H9 (cell line): Measurements from ENCODE around the gene JAK1. TPM values are rescaled to one million over a fixed set of nuclear protein-coding genes. Genes with fewer than 3 reads are reported as not detected.

Experiments
- DNase-seq: peaks from one replicate; pipeline ENCODE4 v3.0.0-alpha.2; 2017
- H2AFZ ChIP-seq: one replicate; pipeline ENCODE4 v1.6.1; 2013; ENCODE audit warnings: mild to moderate bottlenecking, low read length, control low read depth, moderate library complexity
- H2AK5ac ChIP-seq: 2 replicates; pipeline ENCODE4 v1.6.1; 2013; ENCODE audit warnings: low read length, control low read depth, mixed read lengths; ENCODE audit not compliant: insufficient read length
- H2BK120ac ChIP-seq: one replicate; pipeline ENCODE4 v1.6.1; 2013; ENCODE audit warnings: low read depth, mild to moderate bottlenecking, low read length, control low read depth, inconsistent platforms; ENCODE audit not compliant: poor library complexity, severe bottlenecking
- H2BK12ac ChIP-seq: 2 replicates; pipeline ENCODE4 v1.6.1; 2013; ENCODE audit warnings: low read length, control low read depth, mixed read lengths, low read depth; ENCODE audit not compliant: insufficient read length
- H2BK15ac ChIP-seq: 2 replicates; pipeline ENCODE4 v1.6.1; 2013; ENCODE audit warnings: low read depth, low read length, control low read depth
- H2BK20ac ChIP-seq: one replicate; pipeline ENCODE4 v1.6.1; 2013; ENCODE audit warnings: low read depth, mild to moderate bottlenecking, low read length, control low read depth, inconsistent platforms; ENCODE audit not compliant: poor library complexity, severe bottlenecking
- H2BK5ac ChIP-seq: 2 replicates; pipeline ENCODE4 v1.6.1; 2013; ENCODE audit warnings: low read length, control low read depth, mixed read lengths; ENCODE audit not compliant: insufficient read length
- H3K14ac ChIP-seq: 2 replicates; pipeline ENCODE4 v1.6.1; 2013; ENCODE audit warnings: low read length, control low read depth; ENCODE audit not compliant: insufficient read depth
- H3K18ac ChIP-seq: 2 replicates; pipeline ENCODE4 v1.6.1; 2013; ENCODE audit warnings: low read depth, mild to moderate bottlenecking, mixed read lengths, low read length, control low read depth; ENCODE audit not compliant: insufficient read length
- H3K23ac ChIP-seq: 2 replicates; pipeline ENCODE4 v1.6.1; 2013; ENCODE audit warnings: low read length, control low read depth, mixed read lengths, low read depth; ENCODE audit not compliant: insufficient read length
- H3K23me2 ChIP-seq: 2 replicates; pipeline ENCODE4 v1.6.1; 2013; ENCODE audit warnings: low read depth, mild to moderate bottlenecking, mixed read lengths, low read length, control low read depth; ENCODE audit not compliant: insufficient read length, poor library complexity, severe bottlenecking
- H3K27ac ChIP-seq: 2 replicates; pipeline ENCODE4 v1.5.1; 2013; ENCODE audit warnings: low read length, control low read depth, mixed read lengths, low read depth; ENCODE audit not compliant: insufficient read length
- H3K27me3 ChIP-seq: 2 replicates; pipeline ENCODE4 v1.6.1; 2013; ENCODE audit warnings: low read length, control low read depth, inconsistent platforms; ENCODE audit not compliant: insufficient read depth
- H3K4ac ChIP-seq: 2 replicates; pipeline ENCODE4 v1.6.1; 2013; ENCODE audit warnings: low read depth, mild to moderate bottlenecking, control low read depth, inconsistent platforms, low read length, moderate library complexity
- H3K4me1 ChIP-seq: 2 replicates; pipeline ENCODE4 v1.6.1; 2013; ENCODE audit warnings: low read length, control low read depth, inconsistent platforms; ENCODE audit not compliant: insufficient read depth
- H3K4me2 ChIP-seq: 2 replicates; pipeline ENCODE4 v1.6.1; 2013; ENCODE audit warnings: low read length, control low read depth, mixed read lengths; ENCODE audit not compliant: insufficient read length, insufficient read depth
- H3K56ac ChIP-seq: 2 replicates; pipeline ENCODE4 v1.6.1; 2013; ENCODE audit warnings: low read depth, mild to moderate bottlenecking, mixed read lengths, low read length, control low read depth; ENCODE audit not compliant: insufficient read length
- H3K79me1 ChIP-seq: 2 replicates; pipeline ENCODE4 v1.6.1; 2013; ENCODE audit warnings: low read depth, mild to moderate bottlenecking, moderate library complexity, low read length, control low read depth, inconsistent platforms; ENCODE audit not compliant: insufficient read depth, poor library complexity, severe bottlenecking
- H3K79me2 ChIP-seq: 2 replicates; pipeline ENCODE4 v1.6.1; 2013; ENCODE audit warnings: low read length, control low read depth, inconsistent platforms; ENCODE audit not compliant: insufficient read depth
- H3K9ac ChIP-seq: 2 replicates; pipeline ENCODE4 v1.6.1; 2013; ENCODE audit warnings: low read length, control low read depth, mixed read lengths; ENCODE audit not compliant: insufficient read length; ENCODE audit errors: extremely low read depth
- H3K9me3 ChIP-seq: one replicate; pipeline ENCODE4 v1.6.1; 2013; ENCODE audit warnings: low read depth, low read length, inconsistent platforms; ENCODE audit not compliant: control insufficient read depth
- H3T11ph ChIP-seq: one replicate; pipeline ENCODE4 v1.6.1; 2013; ENCODE audit warnings: mild to moderate bottlenecking, low read length, control low read depth, inconsistent platforms
- H4K20me1 ChIP-seq: one replicate; pipeline ENCODE4 v1.6.1; 2013; ENCODE audit not compliant: control insufficient read depth, insufficient read length, insufficient read depth
- H4K5ac ChIP-seq: 2 replicates; pipeline ENCODE4 v1.6.1; 2013; ENCODE audit warnings: low read depth, mild to moderate bottlenecking, mixed read lengths, low read length, control low read depth; ENCODE audit not compliant: insufficient read length
- H4K8ac ChIP-seq: replicated peaks from 2 replicates; pipeline ENCODE4 v1.6.1; 2013; ENCODE audit warnings: low read length, control low read depth, mixed read lengths, low read depth; ENCODE audit not compliant: insufficient read length
- H4K91ac ChIP-seq: 2 replicates; pipeline ENCODE4 v1.6.1; 2013; ENCODE audit warnings: low read depth, mild to moderate bottlenecking, moderate library complexity, mixed read lengths, low read length, control low read depth; ENCODE audit not compliant: insufficient read length
- H3K27ac Mint-ChIP-seq, 3 experiments: 2 replicates in 2 of 3; 3 replicates in 1 of 3; pipeline ENCODE4 v1.8.0; 2020 to 2021; ENCODE audit warnings: mixed read lengths in 3 of 3, mild to moderate bottlenecking in 1 of 3, moderate library complexity in 1 of 3
- H3K27me3 Mint-ChIP-seq: 2 replicates; pipeline ENCODE4 v1.8.0; 2021; ENCODE audit warnings: low read depth, mild to moderate bottlenecking, moderate library complexity, mixed read lengths
- H3K36me3 Mint-ChIP-seq, 3 experiments: 2 replicates in 2 of 3; 3 replicates in 1 of 3; pipeline ENCODE4 v1.8.0; 2020 to 2021; ENCODE audit warnings: low read depth in 3 of 3, mixed read lengths in 3 of 3; ENCODE audit not compliant: insufficient read depth in 1 of 3
- H3K4me1 Mint-ChIP-seq, 2 experiments: 2 replicates each; pipeline ENCODE4 v1.8.0; 2020; ENCODE audit warnings: mixed read lengths in 2 of 2
- H3K4me3 Mint-ChIP-seq, 2 experiments: 2 replicates in 1 of 2; 3 replicates in 1 of 2; pipeline ENCODE4 v1.8.0; 2020 to 2021; ENCODE audit warnings: mild to moderate bottlenecking in 2 of 2, mixed read lengths in 2 of 2, moderate library complexity in 1 of 2
- H3K9me3 Mint-ChIP-seq, 2 experiments: 2 replicates in 1 of 2; 3 replicates in 1 of 2; pipeline ENCODE4 v1.8.0; 2020; ENCODE audit warnings: mild to moderate bottlenecking in 2 of 2, mixed read lengths in 2 of 2, moderate library complexity in 1 of 2
- CTCF ChIP-seq: fragments of 200-600 bp; sonication (generic); conservative IDR thresholded peaks from 3 replicates; pipeline ENCODE4 v1.8.0; 2021; ENCODE audit warnings: antibody characterized with exemption, mild to moderate bottlenecking
- WGBS: extraction: QIAGEN DNeasy Blood & Tissue Kit; methylation state at CpG from one replicate; pipeline ENCODE4 v1.1.7; 2013; ENCODE audit warnings: missing lambda C conversion rate, low lambda C conversion rate, mixed read lengths; ENCODE audit not compliant: insufficient read length; ENCODE audit errors: extremely low coverage; 5-methylcytosine and 5-hydroxymethylcytosine counted together
- total RNA-seq: library from RNA; stranded (reverse); gene quantifications from 2 replicates; pipeline ENCODE4 v1.2.1, GENCODE V29; 2021

Gene JAK1
- total RNA-seq, 1 experiment from 2014 or later, result 12.8 TPM

GRCh38 chr1:64935551-64936155, 30.7 kb downstream of the JAK1 start:
- Histone ChIP-seq H4K8ac (no peak overlapping the region), H2BK120ac (no peak overlapping the region), H2AK5ac (no peak overlapping the region), H3K27ac (no peak overlapping the region), H3K56ac (no peak overlapping the region), H3K4me1 (no peaks in the 10 kb centered on the region), H3K4ac (no peak overlapping the region), H2AFZ (no peak overlapping the region), H2BK5ac (no peak overlapping the region), H3K14ac (no peak overlapping the region), H3K23ac (no peak overlapping the region), H2BK20ac (no peak overlapping the region), H3K9me3 (no peaks in the 10 kb centered on the region), H2BK12ac (no peak overlapping the region), H2BK15ac (no peak overlapping the region), H3K79me2 (peaks cover 3% of the 10 kb centered on the region; the same call in 1 of the 2 replicates), H4K20me1 (no peaks in the 10 kb centered on the region), H3K18ac (no peak overlapping the region), H3K79me1 (no peaks in the 10 kb centered on the region), H4K91ac (no peak overlapping the region), H3T11ph (no peak overlapping the region), H3K4me2 (no peak overlapping the region), H4K5ac (no peak overlapping the region), H3K23me2 (no peaks in the 10 kb centered on the region), H3K27me3 (no peaks in the 10 kb centered on the region), H3K9ac (no peak overlapping the region)
- no peak overlapping the region for H3K4me3 Mint-ChIP-seq
- peaks cover 0 to 1% (median 0%) of the 10 kb centered on the region in 3 experiments; a peak in 2 of 7 replicates for H3K36me3 Mint-ChIP-seq
- no peaks in the 10 kb centered on the region for H3K9me3 Mint-ChIP-seq
- DNase-seq, result no peak
- no peaks in the 10 kb centered on the region for H3K27me3 Mint-ChIP-seq
- TF ChIP-seq CTCF, result no peak
- no CpG with 5 or more reads among the region's 9 CpGs for WGBS
- peaks cover 9 to 13% of the 10 kb centered on the region in 2 experiments for H3K4me1 Mint-ChIP-seq
- peak overlapping the region in 1 of 3 experiments; percentile 76; a peak in 1 of 7 replicates for H3K27ac Mint-ChIP-seq
